ENCODE data around the gene TSPAN18.

The TSPAN18 gene

GRCh38 chr11:44726283-44727113 lies at the start of gene TSPAN18:
TSPAN18 (plus strand) TSS chr11:44726962; CDS start chr11:44906417, 179,455 bp downstream.
- peak; percentile 24 for DNase-seq

- DNase-seq = peak; percentile 48
Observed at GRCh38 chr11:44680982-44681597, 45.7 kb upstream of the TSPAN18 start.

DNA sequence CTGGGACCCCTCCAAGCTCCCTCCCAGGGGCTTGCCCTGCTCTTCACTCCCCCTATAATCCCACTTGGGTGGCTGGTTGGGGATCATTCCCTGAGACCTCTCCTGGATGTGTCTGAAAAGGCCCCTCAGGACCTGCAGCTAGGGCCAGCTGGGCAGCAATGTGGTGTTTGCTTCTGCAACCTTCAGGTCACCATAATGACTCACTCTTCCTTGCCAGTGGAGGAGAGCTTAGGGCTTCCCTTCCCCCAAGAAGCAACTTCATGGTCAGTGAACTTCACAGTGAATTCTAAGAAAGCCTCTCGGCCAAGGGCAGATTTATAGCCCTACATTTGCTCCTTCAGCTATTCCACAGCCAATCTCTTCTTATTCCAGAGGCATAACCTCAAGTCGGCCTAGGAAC lies 45.1 kb upstream of the TSPAN18 start:
- no peak for DNase-seq

DNA sequence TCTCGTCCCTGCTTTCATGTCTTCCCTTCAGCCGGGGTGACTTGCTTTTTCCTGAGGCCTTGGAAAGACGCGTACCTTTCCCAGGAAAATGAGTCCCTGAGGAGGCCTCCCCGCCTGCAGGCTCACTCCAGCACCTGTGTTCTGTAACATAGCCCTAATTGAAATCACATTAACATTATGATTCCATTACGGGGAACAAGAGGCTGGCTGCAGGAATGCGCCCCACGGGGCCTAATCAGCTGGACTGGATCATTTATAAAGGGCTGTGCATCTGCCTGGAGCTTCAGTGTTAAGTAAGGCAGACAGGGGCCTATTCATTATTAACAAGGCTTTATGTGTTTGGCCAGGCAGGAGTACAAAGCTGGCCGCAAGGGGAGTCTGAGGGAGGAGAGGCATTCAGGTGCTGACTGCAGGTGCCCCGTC lies 41.9 kb upstream of the TSPAN18 start:
- DNase-seq = no peak

GRCh38 chr11:44687388-44687787 lies 39.4 kb upstream of the TSPAN18 start:
- no peak for DNase-seq

DNA sequence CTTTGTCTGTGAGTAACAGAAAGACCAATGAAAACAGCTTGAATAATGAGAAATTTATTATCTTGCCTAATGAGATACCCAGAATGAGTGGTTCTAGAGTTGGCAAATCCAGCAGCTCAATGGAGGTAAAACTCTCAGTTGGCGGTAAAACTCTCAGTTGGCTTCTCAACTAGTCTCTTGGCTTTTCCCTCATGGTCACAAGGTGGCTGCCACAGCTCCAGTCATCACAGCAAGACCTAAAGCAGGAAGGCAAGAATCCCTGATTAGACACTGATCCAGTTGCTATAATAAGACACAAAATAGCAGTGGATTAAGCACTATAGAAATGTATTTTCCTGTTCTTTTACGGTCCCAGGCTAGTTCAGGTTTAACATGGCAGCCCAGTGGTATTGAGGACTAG lies 37.5 kb upstream of the TSPAN18 start:
- DNase-seq = no peak

DNA sequence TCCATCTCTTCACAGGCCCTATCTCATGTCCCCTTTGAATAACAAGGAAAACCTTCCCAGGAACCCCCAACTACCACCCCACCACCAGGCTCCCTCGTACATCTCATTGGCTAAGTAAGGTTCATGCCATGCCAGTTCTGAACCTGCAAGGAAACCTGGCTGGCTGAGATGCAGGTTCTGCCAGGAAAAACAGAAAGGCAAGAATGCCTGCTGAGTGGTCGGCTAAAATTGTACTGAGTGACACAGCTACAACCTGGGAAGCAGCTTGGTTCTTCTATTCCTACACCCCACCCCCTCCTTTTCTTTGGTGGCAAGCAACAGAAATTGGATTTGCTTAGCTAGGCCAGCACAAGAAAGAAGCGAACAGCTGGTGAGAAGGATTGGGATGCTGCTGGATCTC lies 36.1 kb upstream of the TSPAN18 start:
- DNase-seq = no peak

- DNase-seq = no peak
Observed at GRCh38 chr11:44692460-44692859, 34.3 kb upstream of the TSPAN18 start.

DNA sequence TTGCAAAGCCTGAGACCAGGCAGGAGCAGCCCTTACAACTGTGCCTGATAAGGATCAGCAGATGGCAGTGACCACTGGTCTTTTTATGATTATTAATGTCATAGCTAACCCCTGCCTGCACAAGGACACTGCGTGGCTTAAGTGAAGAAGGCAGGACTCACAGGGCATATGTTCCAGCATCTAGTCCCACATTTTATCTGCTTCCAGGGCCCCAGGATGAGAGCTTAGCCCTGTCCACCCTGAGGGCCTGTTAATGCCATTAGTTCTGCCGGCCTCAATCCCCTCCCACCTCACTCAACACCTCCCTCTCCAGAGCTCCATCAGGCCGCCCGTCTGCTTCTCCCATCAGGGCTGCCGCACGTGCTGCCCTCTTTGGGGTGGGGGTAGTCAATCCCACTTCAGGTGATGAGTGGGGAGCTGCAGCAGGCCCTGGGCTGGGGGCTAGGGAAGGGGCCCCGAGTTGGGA lies 33.1 kb upstream of the TSPAN18 start:
- no peak for DNase-seq

- DNase-seq = no peak
Observed at GRCh38 chr11:44694443-44694842, 32.3 kb upstream of the TSPAN18 start.

DNA sequence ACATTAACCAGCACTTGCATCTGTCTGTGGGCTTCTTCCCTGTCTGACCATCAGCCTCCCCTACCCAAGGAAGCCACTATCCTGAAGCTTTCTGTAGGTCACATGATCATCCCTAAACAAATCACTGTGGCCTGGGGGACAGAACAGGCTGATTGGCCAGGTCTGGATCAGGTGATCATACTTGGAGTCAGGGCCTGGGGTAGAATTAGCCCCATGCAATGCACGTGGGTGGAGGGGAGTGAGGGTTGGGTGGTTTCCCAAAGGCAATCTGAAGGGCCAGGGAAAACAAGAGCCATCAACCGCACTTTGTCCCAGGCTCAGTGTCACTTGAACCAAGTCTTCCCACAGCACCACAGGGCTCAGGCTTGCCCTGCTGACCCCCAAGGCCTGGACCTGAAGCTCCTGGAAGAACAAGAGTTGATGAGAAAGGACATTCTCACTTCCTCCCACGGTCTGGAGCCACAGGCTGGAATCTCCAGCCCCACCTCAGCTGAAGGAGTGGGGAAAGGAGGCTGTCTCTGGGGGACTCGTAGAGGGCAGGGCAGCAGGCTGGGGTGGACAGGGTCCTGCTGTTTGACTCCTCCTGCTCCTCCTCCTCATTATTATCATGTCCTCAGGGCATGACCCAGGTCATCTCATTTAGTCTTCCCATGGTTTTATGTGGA lies 31.5 kb upstream of the TSPAN18 start:
- no peak for DNase-seq

DNA sequence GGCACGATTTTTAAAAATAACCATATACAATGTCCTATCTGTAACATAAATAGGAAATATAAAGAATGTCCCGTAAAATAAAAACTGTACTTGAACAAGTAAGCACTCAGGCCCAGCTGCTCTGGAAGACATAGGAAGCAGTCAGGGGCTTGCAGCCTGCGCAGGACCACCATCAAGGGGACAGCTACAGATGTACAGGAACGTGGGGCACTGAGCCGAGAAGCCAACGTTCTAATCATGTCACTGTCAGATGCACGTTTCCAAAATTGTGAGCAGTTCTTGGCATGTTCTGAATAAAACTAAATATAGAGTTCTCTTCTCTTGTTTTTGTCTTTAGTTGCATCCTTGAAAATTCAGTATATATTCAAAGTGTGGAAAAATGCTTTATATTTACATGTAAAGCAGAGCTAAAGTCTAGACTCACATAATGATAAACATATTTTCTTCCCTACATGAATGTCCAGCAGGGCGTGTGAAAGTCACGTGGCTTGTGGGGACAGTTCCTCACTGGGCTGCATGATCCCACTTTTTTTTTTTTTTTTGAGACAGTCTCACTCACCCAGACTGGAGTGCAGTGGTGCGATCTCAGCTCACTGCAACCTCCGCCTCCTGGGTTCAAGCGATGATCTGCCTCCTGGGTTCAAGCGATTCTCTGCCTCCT lies 28.4 kb upstream of the TSPAN18 start:
- DNase-seq = no peak

DNA sequence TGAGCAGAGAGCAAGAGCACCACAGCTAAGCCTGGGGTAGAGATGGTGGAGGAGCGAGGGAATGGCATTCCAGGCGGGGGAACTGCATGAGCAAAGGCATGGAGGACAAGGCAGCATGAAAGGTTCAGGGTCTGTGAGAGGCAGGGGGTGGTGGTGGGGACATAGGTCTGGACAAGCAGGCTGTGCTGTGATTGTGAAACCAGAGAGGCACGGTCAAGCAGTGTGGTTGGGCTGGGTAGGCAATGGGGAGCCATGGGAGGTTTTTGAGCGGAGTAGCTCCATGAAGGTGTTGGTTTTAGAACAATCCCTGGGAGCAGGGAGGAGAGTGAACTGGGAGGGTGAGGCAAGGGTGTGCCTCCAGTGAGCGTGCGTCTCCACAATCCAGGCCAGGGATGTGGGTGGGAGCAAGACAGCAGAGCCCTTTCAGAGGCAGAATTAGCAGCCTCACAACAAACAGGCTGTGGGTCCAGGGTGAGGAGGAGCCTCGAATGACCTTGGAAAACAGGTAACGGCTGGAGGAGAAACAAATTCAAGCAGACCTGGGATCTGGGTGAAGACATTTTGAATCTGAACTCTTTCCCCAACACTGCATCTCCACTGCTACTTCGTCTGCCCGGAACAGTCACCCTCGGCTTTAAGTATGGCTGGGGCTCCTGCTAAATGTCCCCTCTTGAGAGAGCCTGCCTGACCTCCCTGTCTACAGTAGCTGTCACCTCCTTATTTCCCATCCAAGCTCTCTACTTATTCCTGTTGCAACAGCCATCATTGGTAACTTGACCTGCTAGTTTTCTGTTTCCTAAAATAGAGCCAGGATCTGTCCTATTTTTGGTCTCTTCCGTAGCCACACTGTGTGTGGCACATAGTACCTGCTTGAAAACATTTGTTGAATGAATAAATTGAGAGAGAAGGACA lies 27.0 kb upstream of the TSPAN18 start:
- no peak for DNase-seq

GRCh38 chr11:44701276-44701675 lies 25.5 kb upstream of the TSPAN18 start:
- no peak for DNase-seq

GRCh38 chr11:44702889-44703288 lies 23.9 kb upstream of the TSPAN18 start:
- DNase-seq = no peak

- DNase-seq = no peak
Observed at GRCh38 chr11:44707094-44707493, 19.7 kb upstream of the TSPAN18 start.

DNA sequence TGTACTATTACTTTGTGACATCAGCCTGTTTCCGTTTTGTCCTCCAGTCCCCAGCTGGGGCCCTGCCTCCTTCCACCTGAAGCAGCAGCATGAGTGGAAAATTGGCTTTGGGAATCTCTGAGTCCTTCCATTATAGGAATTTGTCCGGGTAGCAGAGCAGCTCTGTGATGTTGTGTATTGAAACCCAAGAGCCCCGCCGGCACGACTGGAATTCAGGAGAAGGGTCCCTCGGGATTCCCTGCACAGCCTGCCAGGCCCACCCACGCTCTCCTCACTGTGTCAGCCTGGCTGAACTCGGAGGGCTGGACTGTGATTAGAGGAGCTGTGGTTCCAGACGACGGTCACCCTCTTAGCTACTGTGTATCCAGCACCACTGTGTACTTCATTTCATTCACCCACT lies 18.8 kb upstream of the TSPAN18 start:
- no peak for DNase-seq

DNA sequence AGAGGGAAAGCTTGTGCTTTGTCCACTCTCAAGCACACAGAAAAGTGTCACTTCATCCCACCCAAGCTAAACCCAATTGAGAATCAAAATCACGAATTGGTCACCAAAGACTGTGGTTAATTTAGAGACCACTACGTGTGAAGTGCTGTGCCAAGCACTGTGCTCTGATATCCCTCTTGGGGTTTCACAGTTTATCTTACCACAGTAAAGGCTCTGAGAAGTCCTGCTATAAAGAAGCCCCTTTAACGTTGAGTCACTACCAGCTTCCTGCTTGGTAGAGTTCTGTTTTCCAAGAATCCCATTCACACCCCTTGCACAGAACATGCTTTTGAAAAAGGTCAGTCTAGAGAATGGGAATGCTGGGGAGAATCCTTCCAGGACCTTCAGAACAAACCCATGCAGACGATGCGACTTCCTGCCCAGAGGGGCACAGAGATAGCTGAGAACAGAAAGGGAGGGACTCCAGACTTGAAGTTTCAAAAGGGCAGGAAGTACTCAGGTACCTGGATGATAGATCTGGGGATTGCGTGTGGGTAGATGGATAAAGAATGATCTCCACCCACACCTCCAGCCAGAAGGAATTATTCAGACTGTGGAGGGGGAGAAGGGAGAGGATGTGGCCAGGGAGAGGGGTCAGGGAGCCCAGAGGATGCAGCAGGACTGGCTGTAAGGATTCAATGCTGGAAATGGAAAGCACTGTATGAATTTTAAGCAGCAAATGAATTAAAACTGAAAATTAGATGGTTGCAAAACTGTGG lies 18.1 kb upstream of the TSPAN18 start:
- DNase-seq = no peak

DNA sequence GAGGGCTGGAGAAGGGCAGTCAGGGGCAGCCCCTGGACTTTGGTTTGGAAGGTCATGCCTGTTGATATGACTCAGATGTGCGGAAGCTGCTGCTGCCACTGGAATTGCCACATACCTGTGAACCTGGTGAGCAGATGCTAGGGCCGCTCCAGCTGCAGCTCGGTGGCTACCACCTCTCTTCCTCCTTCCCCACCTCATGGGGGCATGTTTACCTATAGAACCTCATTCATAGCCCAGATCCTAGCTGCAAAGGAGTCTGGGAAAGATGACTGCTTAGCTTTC lies 17.5 kb upstream of the TSPAN18 start:
- no peak for DNase-seq

DNA sequence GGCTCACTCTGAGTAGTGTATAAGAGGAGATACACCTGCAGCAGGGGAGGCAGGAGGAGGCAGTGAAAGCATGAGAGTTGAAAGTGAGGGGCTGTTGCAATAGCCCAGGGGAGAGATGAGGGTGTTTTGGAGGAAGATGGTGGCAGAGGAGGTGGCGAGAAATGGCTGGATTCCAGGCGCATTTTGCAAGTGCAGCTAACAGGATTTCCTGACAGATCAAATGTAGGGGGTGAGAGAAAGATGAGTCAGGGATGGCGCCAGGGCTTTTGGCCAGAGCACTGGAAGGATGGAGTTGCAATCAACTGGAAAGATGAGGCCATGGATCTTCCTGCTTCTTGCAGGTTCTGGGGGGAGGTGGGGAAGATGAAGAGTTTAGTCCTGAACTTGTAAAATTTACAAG lies 16.8 kb upstream of the TSPAN18 start:
- DNase-seq = no peak

DNA sequence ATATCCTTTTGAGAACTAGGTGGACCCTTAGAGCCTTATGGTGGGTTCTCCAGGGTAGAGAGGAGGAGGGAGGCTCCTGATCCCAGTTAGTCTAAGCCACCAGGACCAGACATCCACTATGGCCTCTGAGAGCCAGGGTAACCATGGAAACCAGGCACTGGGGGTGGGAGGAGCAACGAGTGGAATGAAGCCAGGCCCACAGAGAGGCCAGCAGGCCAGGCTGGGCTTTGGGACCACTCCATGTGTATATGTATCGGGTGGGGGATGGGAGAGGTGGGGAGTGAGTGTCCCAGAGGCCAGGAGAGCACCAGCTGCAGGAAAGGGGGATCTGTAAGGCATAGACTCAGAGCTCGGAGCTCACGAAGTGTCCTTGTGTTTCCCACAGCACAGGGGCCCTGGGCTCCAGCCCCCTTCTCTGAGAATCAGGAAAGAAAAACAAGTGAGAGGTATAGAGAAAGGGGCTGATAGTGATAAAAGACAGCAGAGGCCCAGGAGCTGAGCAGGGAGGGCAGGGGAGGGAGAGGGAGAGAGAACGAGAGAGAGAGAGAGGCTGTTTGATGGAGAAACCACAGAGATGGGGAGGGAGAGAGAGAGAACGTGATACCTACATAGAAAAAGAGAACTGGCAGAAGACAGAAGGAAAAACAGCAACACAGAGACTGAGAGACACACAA lies 15.5 kb upstream of the TSPAN18 start:
- no peak for DNase-seq
